T-helper 17 cell (primary cell): Measurements from ENCODE around the gene ATP8B4. TPM values are rescaled to one million over a fixed set of nuclear protein-coding genes. Genes with fewer than 3 reads are reported as not detected.
"Not testable (repeated sequence)": the region's sequence is repeated elsewhere in the genome, so short reads cannot be mapped to it uniquely, and the experiment has no call there.

Source experiments
- ATAC-seq: fragments of 150-1000 bp; cut with Tn5 transposase; 2 replicates; pipeline ENCODE4 v1.10.0; 2021; ENCODE audit warnings: mild to moderate bottlenecking, moderate library complexity
- DNase-seq, 3 donors: peaks; one replicate each; pipeline versions ENCODE4 v3.0.0 to v3.0.0-alpha.2; 2020 to 2021
- H3K9me3 ChIP-seq: one replicate; pipeline ENCODE4 v1.7.0; 2013; ENCODE audit warnings: low read length, mild to moderate bottlenecking; ENCODE audit not compliant: control insufficient read depth, poor library complexity, severe bottlenecking
- H3K27ac Mint-ChIP-seq: one replicate; pipeline ENCODE4 v1.8.0; 2022; ENCODE audit warnings: mild to moderate bottlenecking, moderate library complexity, mixed read lengths
- H3K27me3 Mint-ChIP-seq: one replicate; pipeline ENCODE4 v1.8.0; 2022; ENCODE audit warnings: mixed read lengths
- H3K36me3 Mint-ChIP-seq: one replicate; pipeline ENCODE4 v1.8.0; 2022; ENCODE audit warnings: low read depth, mixed read lengths
- H3K4me1 Mint-ChIP-seq: one replicate; pipeline ENCODE4 v1.8.0; 2022; ENCODE audit warnings: mild to moderate bottlenecking, mixed read lengths
- H3K4me3 Mint-ChIP-seq: one replicate; pipeline ENCODE4 v1.8.0; 2022; ENCODE audit warnings: mild to moderate bottlenecking, moderate library complexity, mixed read lengths
- total RNA-seq, 4 donors: library from RNA in 2 of 4; stranded (reverse) in 2 of 4; gene quantifications; one replicate each; pipeline ENCODE4 v1.2.3 and lab custom pipeline; 2022 to 2026

Gene ATP8B4
- 1 to 10 TPM in 1 of 2 donors, under 1 TPM in 1; 0.86 to 1.1 TPM for total RNA-seq
- 0 to 0.45 reads per million in 2 donors for total RNA-seq (lab: John Stamatoyannopoulos, UW)

- no peak for DNase-seq
- Mint-ChIP-seq H3K27ac (no peak within 1 kb of the TSS), H3K4me3 (no peak within 1 kb of the TSS)
Measured at GRCh38 chr15:50119063-50120040, at the start of gene ATP8B4. Gene ATP8B4, minus strand, starts transcription at chr15:50119233. Its CDS starts 12,267 bp downstream, at chr15:50106966.

GRCh38 chr15:50168379-50168778 lies 49.3 kb upstream of the ATP8B4 start:
- peaks cover 49% of the 10 kb centered on the region for H3K27me3 Mint-ChIP-seq
- no peak for DNase-seq
- no peak for ATAC-seq
- peaks cover 2% of the 10 kb centered on the region for H3K36me3 Mint-ChIP-seq
- H3K4me1 Mint-ChIP-seq = no peaks in the 10 kb centered on the region
- no peak overlapping the region for H3K27ac Mint-ChIP-seq
- no peak overlapping the region for H3K4me3 Mint-ChIP-seq
- no peaks in the 10 kb centered on the region for H3K9me3 ChIP-seq

More at GRCh38 chr15:50119063-50120040, at the start of gene ATP8B4:
- no peak for ATAC-seq
- H3K27me3 Mint-ChIP-seq = no peaks in the 10 kb centered on the region
- H3K4me1 Mint-ChIP-seq = peaks cover 5% of the 10 kb centered on the region
- peaks cover 3% of the 10 kb centered on the region for H3K36me3 Mint-ChIP-seq
- no peaks in the 10 kb centered on the region for H3K9me3 ChIP-seq

- Mint-ChIP-seq H3K27me3 (peaks cover 56% of the 10 kb centered on the region), H3K4me1 (no peaks in the 10 kb centered on the region)
- DNase-seq = no peak
Measured at GRCh38 chr15:50167110-50167509, 48.1 kb upstream of the ATP8B4 start.

GRCh38 chr15:50166216-50166615 lies 47.2 kb upstream of the ATP8B4 start:
- Mint-ChIP-seq H3K4me1 (no peaks in the 10 kb centered on the region), H3K27ac (no peak overlapping the region), H3K36me3 (peaks cover 2% of the 10 kb centered on the region), H3K4me3 (no peak overlapping the region), H3K27me3 (peaks cover 56% of the 10 kb centered on the region)
- no peak for ATAC-seq
- DNase-seq = no peak
- H3K9me3 ChIP-seq = no peaks in the 10 kb centered on the region

More at GRCh38 chr15:50167110-50167509, 48.1 kb upstream of the ATP8B4 start:
- no peak for ATAC-seq
- Mint-ChIP-seq H3K4me3 (no peak overlapping the region), H3K27ac (no peak overlapping the region), H3K36me3 (peaks cover 2% of the 10 kb centered on the region)
- no peaks in the 10 kb centered on the region for H3K9me3 ChIP-seq

GRCh38 chr15:50164458-50164857 lies 45.4 kb upstream of the ATP8B4 start:
- H3K9me3 ChIP-seq = no peaks in the 10 kb centered on the region
- Mint-ChIP-seq H3K36me3 (peaks cover 2% of the 10 kb centered on the region), H3K4me3 (no peak overlapping the region), H3K27me3 (peaks cover 56% of the 10 kb centered on the region), H3K27ac (no peak overlapping the region), H3K4me1 (no peaks in the 10 kb centered on the region)
- DNase-seq (no peak), ATAC-seq (no peak)

- peaks cover 2% of the 10 kb centered on the region for H3K36me3 Mint-ChIP-seq
- no peak overlapping the region for H3K27ac Mint-ChIP-seq
- ATAC-seq (no peak), DNase-seq (no peak)
- no peaks in the 10 kb centered on the region for H3K9me3 ChIP-seq
- peaks cover 56% of the 10 kb centered on the region for H3K27me3 Mint-ChIP-seq
- no peaks in the 10 kb centered on the region for H3K4me1 Mint-ChIP-seq
- no peak overlapping the region for H3K4me3 Mint-ChIP-seq
Measured at GRCh38 chr15:50163719-50164410, 44.8 kb upstream of the ATP8B4 start.

- Mint-ChIP-seq H3K27me3 (peaks cover 52% of the 10 kb centered on the region), H3K4me3 (no peak overlapping the region), H3K36me3 (peaks cover 2% of the 10 kb centered on the region), H3K27ac (no peak overlapping the region), H3K4me1 (no peaks in the 10 kb centered on the region)
- H3K9me3 ChIP-seq = no peaks in the 10 kb centered on the region
- ATAC-seq (no peak), DNase-seq (no peak)
Measured at GRCh38 chr15:50162969-50163718, 44.1 kb upstream of the ATP8B4 start.

- H3K36me3 Mint-ChIP-seq, DNase-seq, H3K4me1 Mint-ChIP-seq, H3K9me3 ChIP-seq, ATAC-seq, H3K4me3 Mint-ChIP-seq, H3K27ac Mint-ChIP-seq, H3K27me3 Mint-ChIP-seq: not testable (repeated sequence)
Measured at GRCh38 chr15:50158236-50158635, 39.2 kb upstream of the ATP8B4 start.

- no peaks in the 10 kb centered on the region for H3K9me3 ChIP-seq
- peaks cover 10% of the 10 kb centered on the region for H3K27me3 Mint-ChIP-seq
- H3K4me1 Mint-ChIP-seq = no peaks in the 10 kb centered on the region
- ATAC-seq (no peak), DNase-seq (no peak)
- H3K36me3 Mint-ChIP-seq = no peaks in the 10 kb centered on the region
- H3K4me3 Mint-ChIP-seq = no peak overlapping the region
- no peak overlapping the region for H3K27ac Mint-ChIP-seq
Measured at GRCh38 chr15:50151476-50151875, 32.4 kb upstream of the ATP8B4 start.

GRCh38 chr15:50150851-50151250 lies 31.8 kb upstream of the ATP8B4 start:
- ATAC-seq (no peak), DNase-seq (no peak)
- Mint-ChIP-seq H3K4me3 (no peak overlapping the region), H3K27ac (no peak overlapping the region), H3K27me3 (peaks cover 11% of the 10 kb centered on the region), H3K4me1 (no peaks in the 10 kb centered on the region), H3K36me3 (no peaks in the 10 kb centered on the region)
- H3K9me3 ChIP-seq = no peaks in the 10 kb centered on the region

- no peak for DNase-seq
- no peak for ATAC-seq
Measured at GRCh38 chr15:50150349-50150748, 31.3 kb upstream of the ATP8B4 start.

GRCh38 chr15:50149090-50149489 lies 30.1 kb upstream of the ATP8B4 start:
- ATAC-seq (no peak), DNase-seq (no peak)
- no peaks in the 10 kb centered on the region for H3K4me1 Mint-ChIP-seq
- H3K27ac Mint-ChIP-seq = no peak overlapping the region
- no peaks in the 10 kb centered on the region for H3K36me3 Mint-ChIP-seq
- no peaks in the 10 kb centered on the region for H3K9me3 ChIP-seq
- H3K4me3 Mint-ChIP-seq = no peak overlapping the region
- peaks cover 11% of the 10 kb centered on the region for H3K27me3 Mint-ChIP-seq

More at GRCh38 chr15:50150349-50150748, 31.3 kb upstream of the ATP8B4 start:
- H3K4me1 Mint-ChIP-seq = no peaks in the 10 kb centered on the region
- H3K27ac Mint-ChIP-seq = no peak overlapping the region
- no peaks in the 10 kb centered on the region for H3K9me3 ChIP-seq
- no peak overlapping the region for H3K4me3 Mint-ChIP-seq
- peaks cover 11% of the 10 kb centered on the region for H3K27me3 Mint-ChIP-seq
- H3K36me3 Mint-ChIP-seq = no peaks in the 10 kb centered on the region
